Stimulated activated CD4-positive, alpha-beta T cell treated with anti-CD3 and anti-CD28 coated beads, Interleukin-4, amount 100 ng/mL, for 1 hour (primary cell): ENCODE data around the gene ACOX1.
A peak's percentile ranks its signal among the peaks of the same experiment; 100 is the strongest.

Experiments
- DNase-seq: peaks from one replicate; pipeline ENCODE4 v3.0.0-alpha.2; 2020

The ACOX1 gene

DNA sequence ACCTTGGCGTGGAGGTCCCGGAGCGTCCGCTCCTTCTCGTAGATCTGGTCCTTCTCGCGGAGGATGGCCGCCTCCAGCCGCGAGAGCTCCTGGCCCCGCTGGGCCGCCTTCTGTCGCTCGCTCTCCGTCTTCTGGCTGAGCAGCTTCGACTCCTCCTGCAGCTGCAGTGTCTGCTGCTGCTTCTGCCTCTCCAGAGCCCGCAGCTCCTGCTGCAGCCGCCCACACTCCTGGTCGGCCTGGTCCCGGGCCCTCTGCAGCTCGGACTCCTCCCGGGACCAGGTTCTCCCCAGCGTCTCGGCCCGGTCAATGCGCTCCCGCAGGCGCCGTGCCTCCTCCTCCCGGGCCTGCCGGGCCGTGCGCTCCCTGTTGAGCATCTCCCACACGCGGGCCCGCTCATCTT, 29.2 kb upstream of the ACOX1 start:
- DNase-seq, result no peak

DNA sequence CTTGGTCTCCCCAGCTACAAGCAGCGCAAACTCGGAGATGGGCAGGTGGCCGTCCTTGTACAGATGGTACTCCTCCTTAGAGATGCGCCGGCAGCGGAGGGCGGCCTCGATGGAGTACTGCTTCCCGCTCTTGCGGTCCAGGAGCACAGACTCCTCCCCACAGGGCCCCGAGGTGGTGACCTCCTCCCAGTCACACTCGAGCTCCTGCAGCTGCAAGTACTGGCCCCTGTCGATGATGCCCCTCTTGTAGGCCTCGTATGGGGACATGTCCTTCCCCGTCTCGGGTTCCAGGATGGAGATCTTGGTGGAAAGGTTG, 28.8 kb upstream of the ACOX1 start:
- DNase-seq, result no peak

DNA sequence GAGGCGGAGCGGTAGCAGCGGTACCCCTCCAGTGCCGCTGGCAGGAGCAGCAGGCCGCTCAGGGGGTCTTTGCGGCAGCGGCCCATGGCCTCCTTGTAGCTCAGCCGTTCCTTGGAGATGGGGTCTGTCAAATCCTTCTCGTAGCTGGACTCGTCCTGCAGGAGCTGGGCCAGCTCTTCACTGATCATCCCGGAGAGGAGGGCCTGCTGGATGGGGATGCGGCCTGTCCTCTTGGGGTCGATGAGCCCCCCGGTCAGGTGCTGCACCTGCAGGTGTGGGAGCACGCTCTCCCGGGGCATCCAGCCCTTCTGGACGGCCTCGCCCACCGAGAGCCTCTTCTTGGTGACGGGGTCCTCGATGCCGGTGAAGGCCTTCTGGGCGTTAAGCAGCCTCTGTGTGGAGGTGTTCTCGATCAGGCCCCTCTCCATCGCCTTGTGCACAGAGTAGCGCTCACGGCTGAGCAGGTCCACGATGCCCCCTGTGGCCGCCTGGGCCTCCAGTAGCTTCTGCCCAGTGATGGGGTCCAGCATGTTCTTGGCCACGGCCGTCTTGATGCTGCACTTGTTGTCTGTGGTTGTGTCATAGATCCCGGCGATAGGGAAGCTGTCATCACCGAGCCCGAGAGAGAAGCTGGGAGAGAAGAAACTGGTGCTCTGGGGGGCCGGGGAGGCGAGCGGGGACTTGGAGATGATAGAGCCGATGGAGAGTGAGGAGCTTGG, 28.3 kb upstream of the ACOX1 start:
- DNase-seq, result no peak

DNA sequence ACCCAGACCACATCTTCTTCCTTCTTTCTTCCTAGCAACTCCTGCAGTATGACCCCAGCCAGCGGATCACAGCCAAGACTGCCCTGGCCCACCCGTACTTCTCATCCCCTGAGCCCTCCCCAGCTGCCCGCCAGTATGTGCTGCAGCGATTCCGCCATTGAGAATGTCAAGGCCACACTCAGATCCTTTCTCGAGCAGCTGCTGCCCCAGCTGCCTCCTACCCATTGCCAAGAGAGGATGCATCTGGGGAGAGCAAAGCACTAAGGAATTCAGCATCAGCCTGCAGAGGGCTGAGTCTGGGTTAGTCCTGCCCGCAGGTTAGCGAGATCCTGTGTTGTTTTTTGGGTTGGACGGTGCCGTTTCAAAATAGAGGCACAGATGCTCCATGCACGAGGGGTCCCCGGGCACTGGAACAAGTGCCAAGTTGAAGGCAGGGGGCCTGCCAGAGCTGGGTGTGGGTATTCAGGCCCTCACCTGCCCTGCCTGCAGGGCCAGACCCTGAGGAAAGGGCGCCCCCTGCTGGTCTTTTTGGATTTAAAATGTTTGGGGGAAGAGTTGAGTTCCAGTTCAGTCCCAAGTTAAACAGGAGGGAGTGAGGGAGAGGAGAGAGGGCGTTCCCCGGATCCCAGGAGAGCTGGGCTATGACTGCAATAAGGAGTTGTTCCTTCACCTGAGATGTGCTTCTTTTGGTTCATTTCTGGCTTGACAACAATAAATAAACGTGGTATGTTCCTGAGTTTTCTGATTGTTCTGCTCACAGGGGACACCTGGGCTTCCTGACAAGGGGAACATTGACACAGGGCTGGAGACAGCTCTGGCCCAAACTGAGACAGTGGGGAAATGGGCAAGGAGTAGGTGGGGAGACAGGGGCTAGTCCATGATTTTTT, 26.5 kb upstream of the ACOX1 start:
- peak; percentile 79 for DNase-seq

DNA sequence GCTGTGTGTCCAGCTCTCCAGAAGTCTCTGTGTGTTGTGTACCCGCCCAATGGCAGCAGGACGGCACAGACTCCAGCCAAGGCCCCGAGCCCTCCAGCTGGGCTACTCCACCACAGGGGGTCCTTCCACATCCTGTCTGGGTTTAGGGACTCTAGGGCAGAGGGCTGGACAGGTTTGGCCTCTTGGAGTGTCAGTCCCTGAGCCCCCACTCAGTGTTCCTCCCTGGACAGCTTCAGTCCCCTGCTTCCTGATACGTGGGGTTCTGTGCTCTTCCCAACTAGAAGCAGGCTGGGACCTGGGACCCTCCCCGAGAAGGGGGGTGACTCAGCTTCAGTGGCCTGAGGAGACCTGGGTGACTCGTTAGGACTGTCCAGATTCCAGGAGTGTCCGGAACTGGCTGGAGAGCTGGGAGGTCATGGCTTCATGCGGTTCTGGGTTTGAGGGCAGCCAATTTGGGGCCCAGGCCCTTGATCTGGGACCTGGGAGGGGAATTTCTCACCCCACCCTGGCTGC, 25.8 kb upstream of the ACOX1 start:
- DNase-seq, result no peak

DNA sequence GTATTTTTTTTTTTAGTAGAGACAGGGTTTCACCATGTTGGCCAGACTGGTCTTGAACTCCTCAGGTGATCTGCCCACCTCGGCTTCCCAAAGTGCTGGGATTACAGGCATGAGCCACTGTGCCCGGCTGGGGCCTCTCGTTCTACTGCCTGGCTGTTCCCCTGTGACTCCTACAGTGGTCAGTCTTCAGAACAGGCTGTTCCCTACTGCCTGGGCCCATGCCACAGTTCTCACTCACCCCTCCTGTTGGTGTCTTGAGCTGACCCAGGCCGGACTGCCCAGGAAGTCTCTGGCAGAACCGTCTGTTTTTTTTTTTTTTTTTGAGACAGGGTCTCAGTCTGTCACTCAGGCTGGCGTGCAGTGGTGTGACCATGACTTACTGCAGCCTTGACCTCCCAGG, 24.9 kb upstream of the ACOX1 start:
- no peak for DNase-seq

DNA sequence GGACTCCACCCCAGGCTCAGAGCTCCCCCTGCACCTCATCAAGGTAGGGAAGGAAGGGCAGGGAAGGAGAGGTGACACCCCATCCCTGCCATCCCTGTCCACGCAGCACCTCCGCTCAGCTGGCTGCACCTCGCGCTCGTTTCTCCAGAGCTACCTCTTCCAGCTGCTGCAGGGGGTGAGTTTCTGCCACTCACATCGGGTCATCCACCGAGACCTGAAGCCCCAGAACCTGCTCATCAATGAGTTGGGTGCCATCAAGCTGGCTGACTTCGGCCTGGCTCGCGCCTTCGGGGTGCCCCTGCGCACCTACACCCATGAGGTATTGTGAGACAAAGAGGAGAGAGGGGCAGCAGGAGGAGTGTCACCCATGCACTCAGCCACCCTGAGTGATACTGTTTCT, 23.1 kb upstream of the ACOX1 start:
- DNase-seq, result no peak

DNA sequence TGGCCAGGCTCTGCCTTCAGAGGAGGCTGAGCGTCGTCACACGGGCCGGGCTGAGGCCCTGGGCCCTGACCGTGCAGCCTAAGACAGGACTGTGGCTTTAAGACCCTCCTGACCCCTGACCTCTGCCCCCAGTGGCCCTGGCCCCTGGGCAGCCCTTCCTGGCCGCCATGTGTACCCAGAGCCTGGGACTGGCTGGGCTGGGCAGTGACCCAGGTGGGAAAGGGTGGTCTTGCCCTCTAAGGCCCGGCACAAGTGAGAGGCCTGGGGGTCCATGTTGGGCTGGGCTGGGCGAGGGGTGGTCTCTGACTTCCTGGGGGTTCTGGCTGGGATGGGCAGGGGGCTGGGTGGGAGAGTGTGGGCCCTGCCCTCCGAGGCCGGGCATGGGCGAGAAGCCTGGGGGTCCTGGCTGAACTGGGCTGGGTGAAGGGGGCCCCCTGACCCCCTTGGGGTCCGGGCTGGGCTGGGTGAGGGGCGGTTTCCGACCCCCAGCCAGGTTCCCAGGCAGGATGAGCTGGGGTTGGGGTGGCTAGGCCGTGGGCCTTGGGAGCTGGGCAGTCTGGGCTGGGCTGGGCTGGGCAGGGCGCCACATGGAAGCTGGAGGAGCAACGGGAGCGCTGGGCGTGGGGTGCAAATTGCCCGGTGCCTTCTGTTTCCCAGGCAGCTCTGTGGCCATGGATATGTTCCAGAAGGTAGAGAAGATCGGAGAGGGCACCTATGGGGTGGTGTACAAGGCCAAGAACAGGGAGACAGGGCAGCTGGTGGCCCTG, 22.0 kb upstream of the ACOX1 start, which contains the start of gene CDK3:
Gene CDK3, plus strand, starts transcription at position 101 of the 767 bp plus-strand sequence. Its CDS starts 571 bp downstream, at position 672.
- no peak for DNase-seq

DNA sequence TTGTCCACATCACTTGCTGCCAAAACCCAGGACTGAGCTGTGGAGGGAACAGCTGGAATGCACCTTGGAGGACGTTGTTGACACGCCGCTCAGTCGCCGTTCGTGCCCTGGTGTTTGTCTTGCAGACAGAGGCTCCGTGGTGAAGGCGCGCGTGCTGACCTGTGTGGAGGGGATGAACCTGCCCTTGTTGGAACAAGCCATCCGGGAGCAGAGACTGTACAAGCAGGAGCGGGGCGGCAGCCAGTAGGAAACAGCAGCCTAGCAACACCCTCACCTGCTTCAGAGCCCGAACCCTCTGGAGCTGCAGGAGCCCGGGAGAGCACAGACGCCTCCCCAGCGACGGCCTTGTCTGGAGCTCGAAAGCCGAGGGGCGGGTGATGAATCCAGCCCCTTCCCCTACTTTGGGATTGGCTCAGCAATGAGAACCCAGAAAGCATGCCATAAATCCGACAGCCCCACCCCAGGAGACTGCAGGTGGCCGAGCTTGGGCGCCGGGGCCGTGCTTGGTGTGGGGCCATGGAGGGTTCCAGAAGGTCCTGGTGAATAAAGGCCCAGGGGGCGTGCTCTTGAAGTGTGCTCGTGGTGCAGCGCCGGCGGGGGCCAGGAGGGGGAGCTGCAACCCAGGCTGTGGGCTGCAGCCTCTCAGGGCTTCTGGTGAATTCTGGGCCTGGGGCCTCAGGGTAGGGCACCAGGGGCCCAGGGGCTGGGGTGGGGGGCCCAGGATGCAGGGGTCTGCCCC, 21.2 kb upstream of the ACOX1 start:
- DNase-seq, result peak; percentile 70

DNA sequence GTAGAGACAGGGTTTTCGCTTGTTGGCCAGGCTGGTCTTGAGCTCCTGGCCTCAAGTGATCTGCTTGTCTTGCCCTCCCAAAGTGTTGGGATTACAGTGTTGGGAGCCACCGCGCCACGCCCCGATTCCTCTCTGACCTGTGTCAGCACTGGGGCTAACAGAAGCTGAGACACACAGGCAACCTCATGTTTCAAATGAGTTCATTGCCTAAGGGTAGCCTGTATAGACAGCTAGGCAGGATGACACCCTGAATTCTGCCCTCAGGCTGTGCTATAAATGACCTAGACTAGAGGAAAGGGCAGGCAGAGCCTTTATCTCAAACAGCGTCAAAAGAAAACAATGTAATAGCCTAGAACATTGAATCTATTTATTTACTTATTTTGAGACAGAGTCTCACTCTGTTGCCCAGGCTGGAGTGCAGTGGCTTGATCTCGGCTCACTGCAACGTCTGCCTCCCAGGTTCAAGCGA, 19.4 kb upstream of the ACOX1 start:
- no peak for DNase-seq

DNA sequence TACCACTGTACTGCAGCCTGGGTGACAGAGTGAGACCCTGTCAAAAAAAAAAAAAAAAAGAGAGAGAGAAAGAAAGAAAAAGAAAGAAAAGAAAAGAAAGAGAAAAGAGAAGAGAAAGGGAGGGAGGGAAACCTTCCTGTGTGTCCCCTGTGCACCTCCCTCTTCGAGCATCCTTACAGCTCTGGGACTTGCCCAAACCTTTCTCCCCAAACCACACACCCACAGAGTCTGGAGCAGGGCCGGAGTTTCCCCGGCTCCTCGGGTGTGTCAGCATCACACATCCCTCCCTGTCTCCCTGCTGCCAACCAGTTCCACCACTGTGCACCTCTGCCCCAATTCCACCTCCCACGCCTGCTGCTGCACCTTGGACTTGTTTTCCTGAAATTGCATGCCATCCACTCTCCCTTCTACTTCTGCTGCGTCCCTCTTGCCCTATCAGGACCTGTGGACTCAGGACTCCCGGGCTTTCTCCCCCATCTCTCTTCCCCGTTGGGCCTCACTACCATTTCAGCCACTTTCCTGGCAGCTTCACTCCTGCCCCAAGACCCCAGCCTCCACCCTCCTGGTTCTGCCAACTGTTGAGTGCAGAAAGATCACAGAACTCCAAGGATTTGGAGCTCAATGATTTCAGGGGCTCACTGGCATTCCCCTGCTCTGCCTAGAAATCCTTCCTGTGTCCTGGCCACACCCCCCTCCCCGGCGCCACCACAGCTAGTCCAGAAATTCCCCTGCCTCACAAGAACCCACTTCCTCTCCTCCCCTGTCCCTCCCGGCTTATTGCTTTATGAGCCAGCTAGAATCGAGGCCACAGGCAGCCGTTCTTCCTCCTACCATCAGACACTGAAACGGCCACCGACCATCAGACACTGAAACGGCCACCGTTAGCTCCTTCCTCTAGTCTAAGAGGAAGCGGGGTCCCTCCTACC, 18.0 kb upstream of the ACOX1 start:
- DNase-seq, result peak; percentile 26

DNA sequence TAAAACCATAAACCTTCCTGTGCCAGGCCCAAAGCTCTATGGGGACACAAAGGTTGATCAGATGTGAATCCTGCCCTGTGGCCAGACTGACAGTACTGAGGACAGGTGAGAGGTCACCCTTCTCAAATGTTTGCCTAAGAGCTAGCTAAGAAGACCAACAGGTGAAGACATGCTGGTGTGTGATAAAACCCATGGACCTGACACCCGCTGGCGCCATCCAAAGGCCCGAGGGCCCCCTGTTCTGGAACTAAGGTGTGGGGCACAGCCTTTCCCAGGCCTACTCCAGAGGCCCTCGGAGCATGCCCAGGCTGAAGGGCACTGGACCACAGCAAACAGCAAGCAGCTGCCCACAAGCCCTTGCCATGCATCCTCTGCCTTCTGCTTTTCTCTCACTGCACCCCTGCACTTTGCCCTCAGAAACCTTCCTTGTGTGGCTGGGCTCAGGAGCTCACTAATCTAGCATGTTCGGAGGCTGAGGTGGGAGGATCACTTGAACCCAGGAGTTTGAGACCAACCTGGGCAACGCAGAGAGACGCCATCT, 16.5 kb upstream of the ACOX1 start:
- no peak for DNase-seq

DNA sequence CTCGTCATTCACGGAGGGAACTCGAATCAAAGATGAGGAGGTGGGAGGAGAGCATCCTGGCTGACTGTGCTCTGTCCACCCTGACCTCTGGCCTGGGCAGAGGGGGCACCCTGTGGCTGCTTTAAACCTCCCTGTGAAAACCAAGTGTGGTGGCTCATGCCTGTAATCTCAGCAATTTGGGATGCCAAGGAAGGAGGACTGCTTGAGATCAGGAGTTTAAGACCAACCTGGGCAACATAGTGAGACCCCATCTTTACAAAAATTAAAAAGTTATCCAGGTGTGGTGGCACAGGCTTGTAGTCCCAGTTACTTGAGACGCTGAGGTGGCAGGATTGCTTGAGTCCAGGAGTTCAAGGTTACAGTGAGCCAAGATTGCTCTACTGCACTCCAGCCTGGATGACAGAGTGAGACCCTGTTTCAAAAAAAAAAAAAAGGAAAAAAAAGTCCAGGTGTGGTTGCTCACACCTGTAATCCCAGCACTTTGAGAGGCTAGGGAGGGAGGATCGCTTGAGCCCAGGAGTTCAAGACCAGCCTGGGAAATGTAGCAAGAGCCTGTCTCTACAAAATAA, 15.9 kb upstream of the ACOX1 start:
- no peak for DNase-seq

DNA sequence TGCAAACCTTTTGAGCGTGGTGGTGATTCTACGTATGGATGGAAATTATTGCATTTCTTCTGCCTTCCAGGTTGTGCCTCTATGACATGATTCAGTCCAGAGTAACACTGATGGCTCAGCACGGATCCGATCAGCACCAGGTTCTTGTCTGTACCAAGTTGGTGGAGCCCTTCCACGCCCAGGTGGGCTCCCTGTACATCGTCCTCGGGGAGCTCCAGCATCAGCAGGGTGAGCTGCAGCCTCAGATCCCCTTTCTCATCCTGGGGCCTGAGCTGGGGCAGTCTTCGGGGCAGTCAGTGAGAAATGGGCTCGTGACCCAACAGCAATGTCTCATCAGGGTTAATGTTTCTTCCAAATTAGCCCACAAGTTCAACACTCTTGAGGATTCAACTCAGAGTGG, 12.4 kb upstream of the ACOX1 start:
- DNase-seq, result no peak

DNA sequence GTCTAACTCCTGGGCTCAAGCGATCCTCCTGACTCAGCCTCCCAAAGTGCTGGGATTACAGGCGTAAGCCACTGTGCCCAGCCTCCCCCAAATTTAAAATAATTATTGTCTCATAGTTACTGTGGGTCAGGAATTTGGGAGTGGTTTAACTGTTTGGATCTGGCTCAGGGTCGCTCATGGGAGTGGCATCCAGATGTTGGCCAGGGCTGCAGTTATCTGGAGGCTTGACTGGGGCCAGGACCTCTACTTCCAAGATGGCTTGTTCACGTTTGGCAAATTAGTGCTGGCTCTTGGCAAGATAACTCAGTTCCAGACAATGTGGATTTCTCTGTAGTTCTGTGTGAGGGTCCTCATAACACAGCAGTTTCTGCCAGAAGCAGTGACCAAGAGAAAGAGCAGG, 8.1 kb upstream of the ACOX1 start:
- no peak for DNase-seq

DNA sequence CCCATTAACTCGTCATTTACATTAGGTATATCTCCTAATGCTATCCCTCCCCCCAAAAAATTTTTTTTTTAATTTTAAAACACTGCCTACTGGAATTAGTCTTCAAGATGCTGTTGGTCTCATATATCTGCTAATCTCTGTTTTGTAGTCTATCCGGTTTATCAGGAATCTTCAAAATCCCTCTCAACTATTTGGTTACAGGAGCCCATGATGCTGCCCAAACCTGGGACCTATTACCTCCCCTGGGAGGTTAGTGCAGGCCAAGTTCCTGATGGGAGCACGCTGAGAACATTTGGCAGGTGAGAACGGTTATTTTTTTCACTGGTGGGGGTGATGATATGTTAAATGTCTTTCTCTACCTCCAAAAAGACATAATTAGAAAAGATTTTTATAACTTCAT, 7.0 kb upstream of the ACOX1 start:
- no peak for DNase-seq

DNA sequence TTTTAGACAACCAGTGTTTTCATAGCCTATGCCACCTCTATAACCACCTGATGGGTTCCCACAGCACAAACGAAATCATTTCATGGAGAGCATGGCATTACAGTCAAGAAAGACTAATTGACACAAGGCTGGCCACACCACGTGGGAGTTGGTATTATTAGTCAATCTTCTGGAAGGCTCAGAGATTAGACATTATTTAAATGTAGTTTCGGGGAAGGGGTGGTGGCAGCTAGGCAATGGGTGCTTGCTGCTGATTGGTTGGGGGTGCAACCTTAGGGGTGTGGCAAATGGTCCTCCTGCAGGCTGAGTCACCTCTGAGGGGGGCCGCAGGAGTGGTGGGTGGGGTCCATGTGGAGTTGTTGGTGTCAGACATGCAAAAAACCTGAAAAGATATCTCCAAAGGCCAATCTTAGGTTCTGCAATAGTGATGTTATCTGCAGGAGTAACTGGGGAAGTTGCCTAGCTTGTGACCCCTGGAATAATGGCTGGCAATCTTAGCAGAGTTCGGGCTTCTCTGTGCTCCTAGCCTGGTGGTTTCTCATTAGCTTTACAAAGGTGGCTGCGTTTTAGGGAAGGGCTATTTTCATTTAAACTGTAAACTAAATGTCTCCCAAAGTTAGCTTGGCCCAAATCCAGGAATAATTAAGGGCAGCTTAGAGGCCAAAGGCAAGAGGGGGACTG, 4.7 kb upstream of the ACOX1 start:
- no peak for DNase-seq

DNA sequence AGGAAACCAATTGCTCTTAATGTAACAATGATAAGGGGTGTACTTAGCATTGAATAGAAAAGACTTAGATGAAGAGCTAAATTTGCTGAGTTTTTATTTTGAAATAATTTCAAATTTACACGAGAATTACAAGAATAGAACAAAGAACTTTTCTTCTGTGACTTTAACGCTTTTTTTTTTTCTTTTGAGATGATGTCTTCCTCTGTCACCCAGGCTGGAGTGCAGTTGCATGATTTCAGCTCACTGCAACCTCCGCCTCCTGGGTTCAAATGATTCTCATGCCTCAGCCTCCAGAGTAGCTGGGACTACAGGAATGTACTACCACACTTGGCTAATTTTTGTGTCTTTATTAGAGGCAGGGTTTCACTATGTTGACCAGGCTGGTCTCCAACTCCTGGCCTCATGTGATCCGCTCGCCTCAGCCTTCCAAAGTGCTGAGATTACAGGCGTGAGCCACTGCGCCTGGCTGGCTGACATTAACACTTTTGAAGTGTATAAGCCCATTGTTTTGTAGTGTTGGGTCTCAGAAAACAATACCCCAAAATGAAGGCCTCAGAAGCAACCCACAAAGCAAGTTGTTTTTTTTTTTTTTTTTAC, 2.2 kb upstream of the ACOX1 start:
- no peak for DNase-seq

DNA sequence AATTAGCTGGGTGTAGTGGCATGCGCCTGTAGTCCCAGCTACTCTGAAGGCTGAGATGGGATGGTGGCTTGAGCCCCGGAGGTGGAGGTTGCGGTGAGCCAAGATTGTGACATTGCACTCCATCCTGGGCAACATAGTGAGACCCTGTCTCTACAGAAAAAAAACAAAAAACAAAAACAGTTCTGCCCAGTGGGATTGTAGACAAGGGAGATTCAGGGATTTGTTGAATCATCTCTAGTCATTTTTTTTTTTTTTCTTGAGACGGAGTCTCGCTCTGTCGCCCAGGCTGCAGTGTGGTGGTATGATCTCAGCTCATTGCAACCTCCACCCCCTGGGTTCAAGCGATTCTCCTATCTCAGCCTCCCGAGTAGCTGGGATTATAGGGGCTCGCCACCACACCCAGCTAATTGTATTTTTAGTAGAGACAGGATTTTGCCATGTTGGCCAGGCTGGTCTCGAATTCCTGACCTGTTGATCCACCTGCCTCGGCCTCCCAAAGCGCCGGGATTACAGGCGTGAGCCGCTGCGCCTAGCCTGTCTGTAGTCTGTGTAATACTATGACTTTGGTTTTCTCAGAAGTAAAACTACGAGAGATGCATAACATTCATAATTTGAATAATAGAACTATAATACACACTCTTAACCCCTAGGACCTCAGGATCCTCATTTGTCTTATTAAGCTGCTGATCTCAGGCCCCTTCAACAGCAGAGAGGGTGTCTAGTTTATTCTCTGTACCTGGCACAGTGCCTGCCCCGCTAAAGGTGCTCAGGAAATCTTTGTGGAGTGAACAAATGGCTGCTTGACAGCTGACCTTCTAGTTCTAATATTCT, 1.4 kb upstream of the ACOX1 start:
- DNase-seq, result no peak
